OCI-LY1 (cell line): ENCODE results near the gene THSD1.

ENCODE experiments used
- H2AFZ ChIP-seq: fragments of 200-600 bp; sonication (generic), shearing (Covaris generic); 2 replicates; pipeline ENCODE4 v1.6.0; 2014; ENCODE audit warnings: antibody characterized with exemption, mild to moderate bottlenecking, low read length
- H3F3A ChIP-seq: fragments of 200-600 bp; sonication (generic), shearing (Covaris generic); 2 replicates; pipeline ENCODE4 v1.6.0; 2014; ENCODE audit warnings: mild to moderate bottlenecking, antibody characterized with exemption, low read length, moderate library complexity; ENCODE audit not compliant: insufficient read depth
- H3K27ac ChIP-seq: fragments of 200-600 bp; sonication (generic); 2 replicates; pipeline ENCODE4 v1.5.1; 2014; ENCODE audit warnings: low read length, mixed run types, mild to moderate bottlenecking, low read depth; ENCODE audit not compliant: poor library complexity, severe bottlenecking
- H3K27me3 ChIP-seq: fragments of 200-600 bp; sonication (generic); 2 replicates; pipeline ENCODE4 v1.6.0; 2014; ENCODE audit warnings: antibody characterized with exemption, mild to moderate bottlenecking, low read length, moderate library complexity; ENCODE audit not compliant: insufficient read depth
- H3K36me3 ChIP-seq: fragments of 200-600 bp; sonication (generic); 2 replicates; pipeline ENCODE4 v1.6.1; 2014; ENCODE audit warnings: mild to moderate bottlenecking, antibody characterized with exemption, low read length, moderate library complexity, mixed read lengths; ENCODE audit not compliant: insufficient read depth
- H3K4me1 ChIP-seq: fragments of 200-600 bp; sonication (generic); 2 replicates; pipeline ENCODE4 v1.5.1; 2014; ENCODE audit warnings: mild to moderate bottlenecking, low read length, moderate library complexity; ENCODE audit not compliant: insufficient read depth, severe bottlenecking
- H3K4me2 ChIP-seq: fragments of 200-600 bp; sonication (generic), shearing (Covaris generic); 2 replicates; pipeline ENCODE4 v1.6.1; 2014; ENCODE audit warnings: low read length
- H3K4me3 ChIP-seq: fragments of 200-600 bp; sonication (generic); 2 replicates; pipeline ENCODE4 v1.5.1; 2014; ENCODE audit warnings: low read length, low read depth, mild to moderate bottlenecking, mixed read lengths; ENCODE audit not compliant: poor library complexity, severe bottlenecking
- H3K79me2 ChIP-seq: fragments of 200-600 bp; shearing (Covaris generic); 2 replicates; pipeline ENCODE4 v1.6.1; 2016; ENCODE audit warnings: mixed run types, low read length, mixed read lengths; ENCODE audit not compliant: insufficient read depth
- H3K9ac ChIP-seq: fragments of 200-600 bp; sonication (generic), shearing (Covaris generic); 2 replicates; pipeline ENCODE4 v1.6.1; 2014; ENCODE audit warnings: mild to moderate bottlenecking, low read length, mixed read lengths
- H3K9me2 ChIP-seq: fragments of 200-600 bp; sonication (generic), shearing (Covaris generic); 2 replicates; pipeline ENCODE4 v1.6.1; 2014; ENCODE audit warnings: low read depth, mild to moderate bottlenecking, low read length, mixed read lengths
- H3K9me3 ChIP-seq: fragments of 200-600 bp; shearing (Covaris generic); 2 replicates; pipeline ENCODE4 v1.6.1; 2014; ENCODE audit warnings: low read length, mixed read lengths
- H4K20me1 ChIP-seq: fragments of 200-600 bp; sonication (generic), shearing (Covaris generic); 2 replicates; pipeline ENCODE4 v1.6.0; 2016; ENCODE audit warnings: mild to moderate bottlenecking, low read length; ENCODE audit not compliant: insufficient read depth
- EZH2 ChIP-seq: fragments of 200-600 bp; sonication (generic), shearing (Covaris generic); IDR thresholded peaks from 2 replicates; pipeline ENCODE4 v1.8.0; 2017; ENCODE audit warnings: borderline replicate concordance, mixed run types, mild to moderate bottlenecking, antibody characterized with exemption, low read length, moderate library complexity, mixed read lengths
- TF ChIP-seq, protein P1 (sequence below): fragments of 200-600 bp; sonication (generic), shearing (Covaris generic); IDR thresholded peaks from 2 replicates; pipeline ENCODE4 v1.5.1; 2017; ENCODE audit warnings: mild to moderate bottlenecking, antibody characterized with exemption, low read length, moderate library complexity, mixed read lengths

THSD1 gene

DNA sequence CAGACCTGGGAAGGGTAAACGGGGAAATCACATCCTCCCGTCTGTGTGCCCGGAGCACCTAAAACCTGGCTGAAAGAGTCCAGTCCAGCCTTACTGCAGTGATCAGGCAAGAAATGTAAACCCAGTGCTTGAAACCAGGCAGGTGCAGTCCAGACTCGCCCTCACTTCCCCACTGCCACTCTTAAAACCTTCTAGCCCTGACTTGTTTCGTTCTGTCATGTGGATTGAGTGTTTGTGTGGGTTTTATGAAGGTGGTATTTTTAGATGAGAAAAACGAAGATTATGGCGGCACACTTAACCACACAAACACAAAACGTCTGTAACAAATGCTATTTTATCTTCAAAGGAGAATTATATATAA is 48.5 kb upstream of the THSD1 start:
- Histone ChIP-seq H3F3A (no peaks in the 10 kb centered on the region; the same call in 1 of the 2 replicates), H3K9ac (peak overlapping the region; percentile 86), H3K9me3 (no peaks in the 10 kb centered on the region), H3K4me1 (peaks cover 56% of the 10 kb centered on the region), H3K36me3 (peaks cover 29% of the 10 kb centered on the region), H3K27me3 (no peaks in the 10 kb centered on the region), H4K20me1 (no peaks in the 10 kb centered on the region), H3K9me2 (no peaks in the 10 kb centered on the region), H3K27ac (peak overlapping the region; percentile 94), H3K79me2 (peaks cover 24% of the 10 kb centered on the region), H3K4me3 (peak overlapping the region; percentile 79), H2AFZ (no peak overlapping the region; the same call in 1 of the 2 replicates), H3K4me2 (peak overlapping the region; percentile 82)
- TF ChIP-seq, protein P1, sequence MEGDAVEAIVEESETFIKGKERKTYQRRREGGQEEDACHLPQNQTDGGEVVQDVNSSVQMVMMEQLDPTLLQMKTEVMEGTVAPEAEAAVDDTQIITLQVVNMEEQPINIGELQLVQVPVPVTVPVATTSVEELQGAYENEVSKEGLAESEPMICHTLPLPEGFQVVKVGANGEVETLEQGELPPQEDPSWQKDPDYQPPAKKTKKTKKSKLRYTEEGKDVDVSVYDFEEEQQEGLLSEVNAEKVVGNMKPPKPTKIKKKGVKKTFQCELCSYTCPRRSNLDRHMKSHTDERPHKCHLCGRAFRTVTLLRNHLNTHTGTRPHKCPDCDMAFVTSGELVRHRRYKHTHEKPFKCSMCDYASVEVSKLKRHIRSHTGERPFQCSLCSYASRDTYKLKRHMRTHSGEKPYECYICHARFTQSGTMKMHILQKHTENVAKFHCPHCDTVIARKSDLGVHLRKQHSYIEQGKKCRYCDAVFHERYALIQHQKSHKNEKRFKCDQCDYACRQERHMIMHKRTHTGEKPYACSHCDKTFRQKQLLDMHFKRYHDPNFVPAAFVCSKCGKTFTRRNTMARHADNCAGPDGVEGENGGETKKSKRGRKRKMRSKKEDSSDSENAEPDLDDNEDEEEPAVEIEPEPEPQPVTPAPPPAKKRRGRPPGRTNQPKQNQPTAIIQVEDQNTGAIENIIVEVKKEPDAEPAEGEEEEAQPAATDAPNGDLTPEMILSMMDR: no peak
- TF ChIP-seq EZH2: no peak

DNA sequence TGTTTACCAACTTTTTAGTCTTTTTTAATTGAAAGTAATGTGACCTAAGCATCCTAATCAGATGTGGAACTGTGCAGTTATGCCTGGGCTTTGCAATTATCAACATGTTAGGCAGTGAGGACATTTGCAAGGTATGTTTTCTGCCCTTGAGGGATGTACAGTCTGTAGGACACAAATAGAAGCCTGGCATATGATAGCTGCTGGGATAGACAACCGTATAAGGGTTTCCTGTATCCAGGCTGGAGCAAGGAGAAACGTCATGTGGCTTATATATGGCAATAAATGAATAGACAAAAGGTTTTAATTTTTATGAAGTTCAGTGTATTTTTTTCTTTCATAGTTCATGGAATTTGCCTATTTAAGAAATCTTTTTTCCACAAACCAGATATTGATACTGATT is 46.5 kb upstream of the THSD1 start:
- Histone ChIP-seq H3K9me2 (no peaks in the 10 kb centered on the region), H3F3A (no peaks in the 10 kb centered on the region; the same call in 1 of the 2 replicates), H3K4me2 (no peak overlapping the region), H3K27me3 (no peaks in the 10 kb centered on the region), H3K4me1 (peaks cover 63% of the 10 kb centered on the region), H3K9me3 (no peaks in the 10 kb centered on the region), H4K20me1 (no peaks in the 10 kb centered on the region), H3K27ac (no peak overlapping the region), H2AFZ (no peak overlapping the region), H3K36me3 (peaks cover 15% of the 10 kb centered on the region), H3K4me3 (no peak overlapping the region), H3K79me2 (peaks cover 22% of the 10 kb centered on the region), H3K9ac (no peak overlapping the region)
- no peak for TF ChIP-seq EZH2
- TF ChIP-seq, protein P1: no peak

DNA sequence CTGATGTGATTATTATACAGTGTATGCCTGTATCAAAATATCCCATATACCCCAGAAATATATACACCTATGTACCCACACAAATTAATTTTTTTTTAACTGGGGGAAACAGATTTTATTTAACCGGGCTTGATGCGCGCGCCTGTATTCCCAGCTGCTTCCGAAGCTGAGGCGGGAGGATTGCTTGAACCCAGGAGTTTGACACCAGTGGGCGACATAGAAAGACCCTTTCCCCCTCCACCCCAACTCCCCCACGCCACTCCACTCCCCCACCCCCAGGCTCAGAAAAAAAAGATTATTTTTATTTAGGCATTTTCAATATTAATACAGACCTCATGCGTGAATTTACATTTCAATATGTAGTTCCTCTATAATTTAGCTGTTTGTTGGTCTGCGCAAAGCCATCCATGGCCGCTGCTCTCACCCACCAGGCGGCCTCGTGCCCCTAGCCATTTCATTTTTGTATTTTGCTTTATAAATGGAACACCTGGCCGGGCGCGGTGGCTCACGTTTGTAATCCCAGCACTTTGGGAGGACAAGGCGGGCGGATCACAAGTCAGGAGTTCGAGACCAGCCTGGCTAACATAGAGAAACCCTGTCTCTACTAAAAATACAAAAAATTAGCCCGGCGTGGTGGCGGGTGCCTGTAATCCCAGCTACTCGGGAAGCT is 45.3 kb upstream of the THSD1 start:
- Histone ChIP-seq H2AFZ (no peak overlapping the region), H3K4me1 (peaks cover 51% of the 10 kb centered on the region), H3K27ac (no peak overlapping the region), H4K20me1 (no peaks in the 10 kb centered on the region), H3K79me2 (peaks cover 14% of the 10 kb centered on the region), H3K4me3 (no peak overlapping the region), H3F3A (no peaks in the 10 kb centered on the region; the same call in 1 of the 2 replicates), H3K36me3 (peaks cover 3% of the 10 kb centered on the region; the same call in 1 of the 2 replicates), H3K27me3 (no peaks in the 10 kb centered on the region), H3K9ac (peak overlapping the region; percentile 38; the same call in 1 of the 2 replicates), H3K9me3 (no peaks in the 10 kb centered on the region), H3K4me2 (peak overlapping the region; percentile 70), H3K9me2 (no peaks in the 10 kb centered on the region)
- TF ChIP-seq, protein P1: no peak
- TF ChIP-seq EZH2: no peak
